HG03280 (cell line): Measurements from ENCODE around the gene LOXL3.

ENCODE experiments used
- ATAC-seq: cut with Tn5 transposase; IDR thresholded peaks from one replicate; pipeline ENCODE4 v1.9.1; 2021; ENCODE audit warnings: mild to moderate bottlenecking, moderate library complexity; ENCODE audit not compliant: unreplicated experiment

LOXL3 gene

GRCh38 chr2:74529357-74530238 is 24.1 kb downstream of the LOXL3 start, which contains the start of the genes AUP1 and HTRA2:
Gene AUP1, minus strand, starts transcription at chr2:74529706. Its CDS starts 77 bp downstream, at chr2:74529629.
Gene HTRA2, plus strand, starts transcription at chr2:74529933. Its CDS starts 74 bp downstream, at chr2:74530007.
- peak; percentile 79 for ATAC-seq

- peak; percentile 3 for ATAC-seq
Measured at GRCh38 chr2:74528600-74529356, 25.0 kb downstream of the LOXL3 start.

GRCh38 chr2:74527741-74528140 is 26.0 kb downstream of the LOXL3 start:
- no peak for ATAC-seq

- ATAC-seq = no peak
Measured at GRCh38 chr2:74526649-74527230, 27.0 kb downstream of the LOXL3 start.

- ATAC-seq = no peak
Measured at GRCh38 chr2:74525717-74526648, 27.8 kb downstream of the LOXL3 start, which contains the start of gene DQX1. Gene DQX1, minus strand, starts transcription at chr2:74526231. Its CDS starts 502 bp downstream, at chr2:74525729.

- no peak for ATAC-seq
Measured at GRCh38 chr2:74524955-74525716, 28.6 kb downstream of the LOXL3 start.

- ATAC-seq = no peak
Measured at GRCh38 chr2:74524005-74524404, 29.7 kb downstream of the LOXL3 start.

- no peak for ATAC-seq
Measured at GRCh38 chr2:74522516-74522915, 31.2 kb downstream of the LOXL3 start.

- no peak for ATAC-seq
Measured at GRCh38 chr2:74516650-74517049, 37.1 kb downstream of the LOXL3 start.

- peak; percentile 75 for ATAC-seq
Measured at GRCh38 chr2:74515981-74516633, 37.6 kb downstream of the LOXL3 start.

GRCh38 chr2:74515271-74515980 is 38.3 kb downstream of the LOXL3 start:
- peak; percentile 19 for ATAC-seq

- no peak for ATAC-seq
Measured at GRCh38 chr2:74514368-74515270, 39.1 kb downstream of the LOXL3 start, which contains the start of gene TLX2. Gene TLX2, plus strand, starts transcription at chr2:74514450. Its CDS starts 357 bp downstream, at chr2:74514807.

GRCh38 chr2:74513605-74514367 is 40.0 kb downstream of the LOXL3 start:
- no peak for ATAC-seq

- ATAC-seq = no peak
Measured at GRCh38 chr2:74512744-74513604, 40.8 kb downstream of the LOXL3 start.
